ENCODE data around the gene HIRA. TPM values are rescaled to one million over a fixed set of nuclear protein-coding genes. Genes with fewer than 3 reads are reported as not detected.

The HIRA gene
- total RNA-seq, 1 experiment from 2014 or later: 24.3 TPM

- peaks cover 12% of the 10 kb centered on the region for H3K4me1 Mint-ChIP-seq (ENCODE audit: insufficient read depth, unreplicated experiment)
- no peak overlapping the region for H3K27ac Mint-ChIP-seq (ENCODE audit: low read depth, unreplicated experiment)
- H3K9me3 Mint-ChIP-seq (ENCODE audit: unreplicated experiment): no peaks in the 10 kb centered on the region
- no peak for DNase-seq (ENCODE audit: unreplicated experiment)
- H3K36me3 Mint-ChIP-seq (ENCODE audit: insufficient read depth, unreplicated experiment): no peaks in the 10 kb centered on the region
- no peak overlapping the region for H3K4me3 Mint-ChIP-seq (ENCODE audit: unreplicated experiment)
- BruUV-seq (replicated peaks): no TSS peak
- intact Hi-C loops (cut with micrococcal nuclease): loop anchor here (10.0 kb wide), 1 partner anchor 419 kb away; the partner anchor contains the start of gene SEPTIN5
- no peaks in the 10 kb centered on the region for H3K27me3 Mint-ChIP-seq (ENCODE audit: insufficient read depth, unreplicated experiment)
- TF ChIP-seq, protein P1, sequence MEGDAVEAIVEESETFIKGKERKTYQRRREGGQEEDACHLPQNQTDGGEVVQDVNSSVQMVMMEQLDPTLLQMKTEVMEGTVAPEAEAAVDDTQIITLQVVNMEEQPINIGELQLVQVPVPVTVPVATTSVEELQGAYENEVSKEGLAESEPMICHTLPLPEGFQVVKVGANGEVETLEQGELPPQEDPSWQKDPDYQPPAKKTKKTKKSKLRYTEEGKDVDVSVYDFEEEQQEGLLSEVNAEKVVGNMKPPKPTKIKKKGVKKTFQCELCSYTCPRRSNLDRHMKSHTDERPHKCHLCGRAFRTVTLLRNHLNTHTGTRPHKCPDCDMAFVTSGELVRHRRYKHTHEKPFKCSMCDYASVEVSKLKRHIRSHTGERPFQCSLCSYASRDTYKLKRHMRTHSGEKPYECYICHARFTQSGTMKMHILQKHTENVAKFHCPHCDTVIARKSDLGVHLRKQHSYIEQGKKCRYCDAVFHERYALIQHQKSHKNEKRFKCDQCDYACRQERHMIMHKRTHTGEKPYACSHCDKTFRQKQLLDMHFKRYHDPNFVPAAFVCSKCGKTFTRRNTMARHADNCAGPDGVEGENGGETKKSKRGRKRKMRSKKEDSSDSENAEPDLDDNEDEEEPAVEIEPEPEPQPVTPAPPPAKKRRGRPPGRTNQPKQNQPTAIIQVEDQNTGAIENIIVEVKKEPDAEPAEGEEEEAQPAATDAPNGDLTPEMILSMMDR (IDR thresholded peaks at IDR 0.05; ENCODE audit: unreplicated experiment): no peak
- POLR2A ChIA-PET: interaction anchor here (0.8 to 1.7 kb wide), 4 partner anchors 35 to 1218 kb away, joined by 3 to 6 read pairs (median 3); partner anchors contain the start of gene PEX26
- CTCF ChIA-PET: interaction anchor here (1.0 to 1.5 kb wide), 2 partner anchors 182 to 334 kb away, joined by 4 to 5 read pairs; no protein-coding TSS in a partner anchor
Observed at GRCh38 chr22:19295733-19296132, 135.8 kb downstream of the HIRA start.

GRCh38 chr22:19292458-19293230 is 138.9 kb downstream of the HIRA start:
- H3K4me3 Mint-ChIP-seq (ENCODE audit: unreplicated experiment): peak overlapping the region; percentile 84
- ChIA-PET CTCF (interaction anchor here (0.8 to 1.4 kb wide), 2 partner anchors 141 to 148 kb away, joined by 3 to 8 read pairs; partner anchors contain the start of gene ESS2), POLR2A (interaction anchor here (0.6 to 2.4 kb wide), 13 partner anchors 20 to 190 kb away, joined by 3 to 22 read pairs (median 9); partner anchors contain the start of genes C22orf39, CDC45, DGCR2 and ESS2)
- H3K27ac Mint-ChIP-seq (ENCODE audit: low read depth, unreplicated experiment): peak overlapping the region; percentile 52
- TF ChIP-seq, protein P1 (IDR thresholded peaks at IDR 0.05; ENCODE audit: unreplicated experiment): no peak
- no TSS peak for BruUV-seq (replicated peaks)
- intact Hi-C loops (cut with micrococcal nuclease): loop anchor here (10.0 kb wide), 1 partner anchor 422 kb away; the partner anchor contains the start of gene SEPTIN5
- H3K9me3 Mint-ChIP-seq (ENCODE audit: unreplicated experiment): no peaks in the 10 kb centered on the region
- H3K4me1 Mint-ChIP-seq (ENCODE audit: insufficient read depth, unreplicated experiment): peaks cover 27% of the 10 kb centered on the region
- no peaks in the 10 kb centered on the region for H3K36me3 Mint-ChIP-seq (ENCODE audit: insufficient read depth, unreplicated experiment)
- peak; percentile 60 for DNase-seq (ENCODE audit: unreplicated experiment)
- no peaks in the 10 kb centered on the region for H3K27me3 Mint-ChIP-seq (ENCODE audit: insufficient read depth, unreplicated experiment)

DNA sequence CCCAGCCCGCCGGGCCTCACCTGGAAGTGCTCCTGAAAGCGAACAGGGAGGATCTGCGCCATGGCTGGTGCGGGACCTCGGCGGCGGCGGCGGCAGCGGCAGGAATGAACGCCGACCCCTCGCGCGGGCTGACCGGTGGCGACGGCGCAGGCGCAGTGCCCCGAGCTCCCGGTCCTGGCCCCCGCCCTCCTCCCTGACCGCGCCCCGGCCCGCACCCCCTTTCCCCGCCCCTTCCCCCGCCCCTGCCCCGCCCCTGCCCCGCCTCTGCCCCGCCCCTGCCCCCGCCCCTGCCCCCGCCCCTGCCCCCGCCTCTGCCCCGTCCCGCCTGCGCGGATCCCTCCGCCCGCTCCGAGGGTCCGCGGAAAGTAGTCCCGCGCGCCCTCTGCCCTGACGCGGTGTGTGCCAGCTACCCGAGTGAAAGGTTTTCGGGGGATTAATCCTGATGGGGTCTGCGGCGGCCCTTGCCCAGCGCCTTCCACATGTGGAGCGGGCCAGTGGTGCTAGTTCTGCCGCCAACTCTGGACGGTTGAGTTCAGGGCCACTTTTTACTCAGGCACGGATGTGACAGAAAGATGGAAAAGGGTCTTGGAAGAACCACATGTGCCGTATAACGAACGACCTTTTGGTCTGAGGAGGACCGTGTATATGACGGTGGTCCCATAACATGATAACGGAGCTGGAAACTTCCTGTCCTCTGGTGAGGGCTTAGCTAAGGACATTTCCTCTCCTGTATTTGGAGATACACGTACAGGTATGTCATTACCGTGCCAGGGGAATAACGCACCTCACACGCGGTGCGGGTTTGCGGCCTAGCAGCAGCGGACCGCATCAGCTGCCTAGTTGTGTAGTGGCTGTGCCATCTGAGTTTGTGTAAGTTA is 139.7 kb downstream of the HIRA start, which contains the start of gene CLTCL1:
Gene CLTCL1, minus strand, starts transcription at position 140 of the 878 bp plus-strand sequence. Its CDS starts 78 bp downstream, at position 62.
- Mint-ChIP-seq H3K4me3 (ENCODE audit: unreplicated experiment) (peak within 1 kb of the TSS; percentile 84), H3K27me3 (ENCODE audit: insufficient read depth, unreplicated experiment) (no peaks in the 10 kb centered on the region), H3K4me1 (ENCODE audit: insufficient read depth, unreplicated experiment) (peaks cover 35% of the 10 kb centered on the region), H3K9me3 (ENCODE audit: unreplicated experiment) (no peaks in the 10 kb centered on the region), H3K36me3 (ENCODE audit: insufficient read depth, unreplicated experiment) (no peaks in the 10 kb centered on the region), H3K27ac (ENCODE audit: low read depth, unreplicated experiment) (peak within 1 kb of the TSS; percentile 52)
- intact Hi-C loops (cut with micrococcal nuclease): loop anchor here (2.0 to 10.0 kb wide), 2 partner anchors 113 to 423 kb away; partner anchors contain the start of genes SEPTIN5 and SLC25A1
- TF ChIP-seq, protein P1 (IDR thresholded peaks at IDR 0.05; ENCODE audit: unreplicated experiment): no peak
- TSS peak; percentile 58 for BruUV-seq (replicated peaks)
- ChIA-PET POLR2A (interaction anchor here (0.6 to 2.4 kb wide), 14 partner anchors 12 to 191 kb away, joined by 3 to 22 read pairs (median 8); partner anchors contain the start of genes C22orf39, CDC45, DGCR2 and ESS2), CTCF (interaction anchor here (0.5 to 1.4 kb wide), 3 partner anchors 142 to 191 kb away, joined by 3 to 8 read pairs (median 3); partner anchors contain the start of gene ESS2)
- peak; percentile 57 for DNase-seq (ENCODE audit: unreplicated experiment)

Data from MCF 10A (cell line).